ENCODE results near the gene HSBP1L1.

HSBP1L1 gene

GRCh38 chr18:79964330-79965118, at the start of gene HSBP1L1:
Gene HSBP1L1, plus strand, starts transcription at chr18:79964643. Its CDS starts 93 bp downstream, at chr18:79964736.
- no peak for DNase-seq

- no peak for DNase-seq
Observed at GRCh38 chr18:79915161-79916127, 49.0 kb upstream of the HSBP1L1 start.

- DNase-seq: no peak
Observed at GRCh38 chr18:79916128-79916494, 48.3 kb upstream of the HSBP1L1 start.

- DNase-seq: no peak
Observed at GRCh38 chr18:79916546-79917168, 47.8 kb upstream of the HSBP1L1 start.

- DNase-seq: no peak
Observed at GRCh38 chr18:79917169-79917852, 47.1 kb upstream of the HSBP1L1 start.

GRCh38 chr18:79917853-79918614, 46.4 kb upstream of the HSBP1L1 start:
- DNase-seq: no peak

GRCh38 chr18:79918615-79919011, 45.8 kb upstream of the HSBP1L1 start:
- DNase-seq: no peak

- DNase-seq: no peak
Observed at GRCh38 chr18:79919089-79919488, 45.4 kb upstream of the HSBP1L1 start.

GRCh38 chr18:79921984-79922965, 42.2 kb upstream of the HSBP1L1 start:
- DNase-seq: no peak

- DNase-seq: no peak
Observed at GRCh38 chr18:79922971-79923411, 41.5 kb upstream of the HSBP1L1 start.

- DNase-seq: no peak
Observed at GRCh38 chr18:79923896-79924585, 40.4 kb upstream of the HSBP1L1 start.

GRCh38 chr18:79924814-79925731, 39.4 kb upstream of the HSBP1L1 start:
- peak; percentile 75 for DNase-seq

- DNase-seq: no peak
Observed at GRCh38 chr18:79926306-79926705, 38.1 kb upstream of the HSBP1L1 start.

GRCh38 chr18:79926715-79927606, 37.5 kb upstream of the HSBP1L1 start:
- no peak for DNase-seq

- no peak for DNase-seq
Observed at GRCh38 chr18:79927607-79928562, 36.6 kb upstream of the HSBP1L1 start.

GRCh38 chr18:79928563-79928960, 35.9 kb upstream of the HSBP1L1 start:
- no peak for DNase-seq

All from DMS 273 treated with DMSO at 0.1 percent for 48 hours (cell line).